ENCODE data around the gene MAST3.

The MAST3 gene

DNA sequence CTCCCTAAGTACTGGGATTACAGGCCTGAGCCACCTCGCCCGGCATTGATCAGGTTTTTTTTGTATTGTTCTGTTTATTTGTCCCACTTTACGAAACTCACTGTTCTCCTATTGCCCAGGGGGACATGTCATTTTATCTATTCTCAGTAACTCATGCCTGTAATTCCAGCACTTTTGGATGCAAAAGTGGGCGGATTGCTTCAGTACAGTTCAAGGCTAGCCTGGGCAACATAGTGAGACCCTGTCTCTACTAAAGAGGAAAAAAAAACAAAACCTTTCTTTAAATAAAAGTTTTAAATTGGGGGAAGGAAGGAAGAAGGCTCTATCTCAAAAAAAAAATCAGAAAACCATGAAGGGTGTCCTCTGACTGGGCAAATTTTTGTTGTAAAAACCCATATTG, 92.7 kb downstream of the MAST3 start:
- H3K27ac ChIP-seq = peak overlapping the region; percentile 88; the same call in 1 of the 2 replicates
- no peak for TF ChIP-seq ZFX (IDR thresholded peaks at IDR 0.05)
- TF ChIP-seq, protein P1, sequence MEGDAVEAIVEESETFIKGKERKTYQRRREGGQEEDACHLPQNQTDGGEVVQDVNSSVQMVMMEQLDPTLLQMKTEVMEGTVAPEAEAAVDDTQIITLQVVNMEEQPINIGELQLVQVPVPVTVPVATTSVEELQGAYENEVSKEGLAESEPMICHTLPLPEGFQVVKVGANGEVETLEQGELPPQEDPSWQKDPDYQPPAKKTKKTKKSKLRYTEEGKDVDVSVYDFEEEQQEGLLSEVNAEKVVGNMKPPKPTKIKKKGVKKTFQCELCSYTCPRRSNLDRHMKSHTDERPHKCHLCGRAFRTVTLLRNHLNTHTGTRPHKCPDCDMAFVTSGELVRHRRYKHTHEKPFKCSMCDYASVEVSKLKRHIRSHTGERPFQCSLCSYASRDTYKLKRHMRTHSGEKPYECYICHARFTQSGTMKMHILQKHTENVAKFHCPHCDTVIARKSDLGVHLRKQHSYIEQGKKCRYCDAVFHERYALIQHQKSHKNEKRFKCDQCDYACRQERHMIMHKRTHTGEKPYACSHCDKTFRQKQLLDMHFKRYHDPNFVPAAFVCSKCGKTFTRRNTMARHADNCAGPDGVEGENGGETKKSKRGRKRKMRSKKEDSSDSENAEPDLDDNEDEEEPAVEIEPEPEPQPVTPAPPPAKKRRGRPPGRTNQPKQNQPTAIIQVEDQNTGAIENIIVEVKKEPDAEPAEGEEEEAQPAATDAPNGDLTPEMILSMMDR (conservative IDR thresholded peaks at IDR 0.05) = no peak

DNA sequence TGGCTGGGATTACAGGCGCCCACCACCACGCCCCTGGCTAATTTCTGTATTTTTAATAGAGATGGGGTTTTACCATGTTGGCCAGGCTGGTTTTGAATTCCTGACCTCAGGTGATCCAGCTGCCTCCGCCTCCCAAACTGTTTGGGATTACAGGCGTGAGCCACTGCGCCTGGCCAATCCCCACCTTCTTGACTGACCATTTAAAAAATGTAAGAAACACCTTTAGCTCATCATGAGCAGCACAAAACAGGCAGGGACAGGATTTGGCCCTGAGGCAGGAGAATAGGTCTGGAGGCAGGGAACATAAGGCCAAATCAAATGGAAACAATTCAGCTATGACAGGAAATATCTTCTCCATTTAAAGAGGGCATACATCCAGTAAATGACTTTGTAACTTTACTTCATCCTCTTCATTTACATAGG, 94.1 kb downstream of the MAST3 start:
- TF ChIP-seq ZFX (IDR thresholded peaks at IDR 0.05) = no peak
- TF ChIP-seq, protein P1 (conservative IDR thresholded peaks at IDR 0.05) = no peak
- H3K27ac ChIP-seq = peak overlapping the region; percentile 88

DNA sequence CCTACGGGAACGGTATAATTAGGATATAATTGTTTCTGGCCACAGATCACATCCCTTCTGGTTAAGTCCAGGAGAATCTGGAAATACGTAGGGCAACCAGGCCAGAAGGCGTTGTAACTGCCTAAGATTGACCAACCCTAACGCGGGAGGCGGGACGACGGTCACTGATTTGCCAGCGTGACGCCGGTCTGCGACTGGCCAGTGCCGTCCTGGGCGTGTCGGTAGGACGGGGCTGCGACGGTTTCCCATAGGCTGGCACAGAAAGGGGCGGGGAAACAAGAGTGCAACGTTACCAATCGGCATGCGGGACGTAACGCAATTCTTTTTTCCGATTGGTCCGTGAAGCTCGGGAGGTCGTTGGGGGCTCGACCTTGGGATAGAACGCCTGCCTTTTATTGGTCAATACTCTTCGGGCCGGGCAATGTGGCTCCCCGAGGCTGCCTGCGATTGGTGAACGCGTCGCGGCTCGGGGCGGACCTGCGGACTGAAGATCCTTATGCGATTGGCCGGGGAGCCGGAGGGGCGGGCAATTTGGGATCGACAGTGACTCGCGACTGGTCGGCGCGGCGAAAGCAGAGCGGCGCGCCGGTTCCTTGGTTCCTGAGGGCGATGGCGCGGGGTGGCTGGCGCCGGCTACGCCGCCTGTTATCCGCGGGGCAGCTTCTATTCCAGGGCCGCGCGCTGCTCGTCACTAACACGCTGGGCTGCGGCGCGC, 95.3 kb downstream of the MAST3 start, which contains the start of gene MPV17L2:
Gene MPV17L2 (plus strand): TSS at position 546 of the 715 bp plus-strand sequence. CDS start 64 bp downstream, at position 610.
- TF ChIP-seq, protein P1 (conservative IDR thresholded peaks at IDR 0.05) = no peak
- TF ChIP-seq ZFX (IDR thresholded peaks at IDR 0.05) = no peak
- H3K27ac ChIP-seq = peak within 1 kb of the TSS; percentile 88

DNA sequence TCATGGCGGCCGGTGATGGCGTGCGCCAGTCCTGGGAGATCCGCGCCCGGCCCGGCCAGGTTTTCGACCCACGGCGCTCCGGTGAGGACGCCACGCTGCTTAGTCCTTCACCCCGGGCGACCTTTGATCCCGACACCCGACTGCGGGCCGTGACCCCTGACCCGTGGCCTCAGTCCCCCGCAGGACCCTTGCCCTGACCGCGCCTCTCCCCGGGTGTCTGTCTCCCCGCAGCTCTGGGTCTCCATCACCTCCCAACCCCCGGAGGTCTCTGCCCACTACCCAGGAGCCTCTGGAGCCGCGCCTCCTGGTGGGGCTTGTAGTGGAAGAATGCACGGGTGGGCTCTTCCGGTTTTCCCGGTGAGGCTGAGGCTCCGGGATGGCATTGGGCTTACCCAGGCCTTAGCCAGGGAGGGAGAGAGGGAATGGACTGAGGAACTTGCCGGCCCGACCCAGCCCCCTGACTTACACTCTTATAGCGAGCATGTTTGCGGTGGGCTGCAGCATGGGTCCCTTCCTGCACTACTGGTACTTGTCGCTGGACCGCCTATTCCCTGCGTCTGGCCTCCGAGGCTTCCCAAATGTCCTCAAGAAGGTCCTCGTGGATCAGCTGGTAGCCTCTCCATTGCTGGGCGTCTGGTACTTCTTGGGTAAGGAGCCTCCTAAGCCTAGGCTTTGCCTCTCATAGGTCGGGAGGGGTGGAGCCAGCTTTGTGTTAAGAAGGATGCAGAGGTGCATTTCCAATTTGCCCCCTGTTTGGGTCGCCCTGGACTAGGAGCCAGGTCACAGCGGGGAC, 96.0 kb downstream of the MAST3 start:
- peak overlapping the region; percentile 76 for H3K27ac ChIP-seq
- no peak for TF ChIP-seq ZFX (IDR thresholded peaks at IDR 0.05)

DNA sequence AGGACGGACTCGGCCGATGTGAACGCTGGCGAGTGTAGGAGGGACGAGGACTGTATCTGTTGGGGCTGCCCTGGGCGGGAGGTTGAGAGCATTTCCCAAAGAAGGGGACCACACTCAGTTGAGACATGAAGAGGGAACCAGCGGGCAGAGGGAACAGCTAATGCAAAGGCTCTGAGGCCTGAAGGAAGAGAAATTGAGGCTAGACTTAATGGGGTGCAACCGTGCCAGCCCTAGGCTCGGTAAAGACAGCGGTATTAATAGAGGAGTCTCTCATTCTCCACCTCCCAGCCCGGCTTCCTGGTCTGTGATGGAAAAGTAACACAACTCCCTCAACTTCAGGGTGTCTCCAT, 96.6 kb downstream of the MAST3 start:
- TF ChIP-seq ZFX (IDR thresholded peaks at IDR 0.05) = no peak
- TF ChIP-seq, protein P1 (conservative IDR thresholded peaks at IDR 0.05) = no peak
- H3K27ac ChIP-seq = peak overlapping the region; percentile 76

DNA sequence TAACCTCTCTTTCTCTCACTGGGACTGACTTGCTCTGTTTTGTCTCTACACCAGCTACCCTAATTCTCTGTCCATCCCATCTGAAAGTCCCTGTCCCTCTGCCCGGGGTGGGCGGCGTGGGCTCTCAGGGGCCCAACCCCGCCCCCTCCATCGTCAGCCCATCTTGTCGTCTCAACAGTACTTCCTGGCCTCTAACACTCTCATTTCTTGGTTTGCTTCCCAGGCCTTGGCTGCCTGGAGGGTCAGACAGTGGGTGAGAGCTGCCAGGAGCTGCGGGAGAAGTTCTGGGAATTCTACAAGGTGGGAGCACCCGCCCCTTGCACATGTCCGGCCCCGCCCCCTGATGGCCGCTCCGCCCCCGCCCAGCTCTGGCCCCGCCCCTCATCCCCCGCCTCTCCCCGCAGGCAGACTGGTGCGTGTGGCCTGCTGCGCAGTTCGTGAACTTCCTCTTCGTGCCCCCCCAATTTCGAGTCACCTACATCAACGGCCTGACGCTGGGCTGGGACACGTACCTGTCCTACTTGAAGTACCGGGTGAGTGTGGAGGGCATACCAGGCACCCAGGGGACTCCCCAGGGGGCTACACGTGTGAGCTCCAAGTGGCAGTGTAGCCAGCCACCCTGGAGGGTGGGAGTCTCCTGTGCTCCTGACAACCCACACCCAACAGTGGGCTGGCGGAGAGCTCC, 97.1 kb downstream of the MAST3 start:
- no peak overlapping the region; the same call in 1 of the 2 replicates for H3K27ac ChIP-seq
- no peak for TF ChIP-seq ZFX (IDR thresholded peaks at IDR 0.05)
- TF ChIP-seq, protein P1 (conservative IDR thresholded peaks at IDR 0.05) = no peak

DNA sequence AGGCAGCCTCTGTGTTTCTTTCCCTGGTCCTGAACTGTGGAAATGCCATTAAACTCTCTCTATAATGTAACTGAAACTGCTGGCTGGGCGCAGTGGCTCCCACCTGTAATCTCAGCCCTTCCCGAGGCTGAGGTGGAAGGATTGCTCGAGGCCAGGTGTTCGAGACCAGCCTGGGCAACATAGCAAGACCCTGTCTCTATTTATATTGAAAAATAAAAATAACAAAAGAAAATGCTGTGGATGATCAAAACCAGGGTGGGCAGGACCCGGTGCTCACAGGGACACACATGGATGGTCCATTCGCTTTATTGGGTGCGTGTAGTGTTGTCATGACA, 98.9 kb downstream of the MAST3 start:
- H3K27ac ChIP-seq = no peak overlapping the region
- TF ChIP-seq, protein P1 (conservative IDR thresholded peaks at IDR 0.05) = no peak
- no peak for TF ChIP-seq ZFX (IDR thresholded peaks at IDR 0.05)
